K562 (cell line): ENCODE measurements around the gene GUCY1A1. TPM values are rescaled to one million over a fixed set of nuclear protein-coding genes. Genes with fewer than 3 reads are reported as not detected.

Experiments
- ATAC-seq: fragments of 200-7000 bp; cut with Tn5 transposase; 3 replicates; pipeline ENCODE4 v1.9.1; 2020; ENCODE audit warnings: moderate library complexity
- BruUV-seq: library from RNA; stranded (reverse); fragments of 400-500 nt; replicated peaks from 2 replicates; lab custom pipeline; 2021; lab: Mats Ljungman, UMichigan
- CTCF ChIA-PET: fragments of 300-600 bp; formaldehyde crosslinking; extraction: SDS; loops from one replicate; lab custom pipeline; 2021; ENCODE audit warnings: low intra/inter-chr PET ratio; lab: Yijun Ruan, JAX
- POLR2A ChIA-PET: fragments of 300-600, 350-650 bp; sonication (Branson Sonifier 250); formaldehyde crosslinking; extraction: SDS; loops from one replicate; lab custom pipeline; 2021; ENCODE audit warnings: antibody characterized with exemption, inconsistent platforms; lab: Yijun Ruan, JAX
- DNase-seq, 4 experiments: peaks; one replicate each; pipeline versions ENCODE4 v3.0.0 to v3.0.0-alpha.2; 2011 to 2018; ENCODE audit warnings: low spot score in 3 of 4, mixed read lengths in 3 of 4; ENCODE audit errors: extremely low read depth in 1 of 4
- FAIRE-seq: peaks from 2 replicates; lab custom pipeline; 2011; peaks lifted over from hg19 to GRCh38; lab: Jason Lieb, UNC
- H2AFZ ChIP-seq: 2 replicates; pipeline ENCODE4 v1.6.0; 2011; ENCODE audit warnings: low read depth, low read length, control low read depth, inconsistent platforms
- H3K27ac ChIP-seq: fragments of 200-600 bp; 3 replicates; pipeline ENCODE4 v1.8.0; 2011; ENCODE audit warnings: low read depth, mild to moderate bottlenecking, control low read depth, inconsistent platforms, low read length, moderate library complexity, mixed read lengths; ENCODE audit errors: extremely low read depth
- H3K27me3 ChIP-seq, 2 experiments: fragments of 300-600 bp in 1 of 2; 2 replicates in 1 of 2; 3 replicates in 1 of 2; pipeline versions ENCODE4 v1.6.0 to v1.8.0; 2011; ENCODE audit warnings: inconsistent platforms in 2 of 2, low read length in 2 of 2, mild to moderate bottlenecking in 1 of 2, mixed read lengths in 1 of 2, moderate library complexity in 1 of 2; ENCODE audit not compliant: control insufficient read depth in 2 of 2, insufficient read depth in 2 of 2
- H3K36me3 ChIP-seq: fragments of 300-600 bp; 3 replicates; pipeline ENCODE4 v1.8.0; 2011; ENCODE audit warnings: mild to moderate bottlenecking, low read length, inconsistent platforms; ENCODE audit not compliant: control insufficient read depth, insufficient read depth
- H3K4me1 ChIP-seq, 2 experiments: fragments of 200-600 bp in 1 of 2; replicated peaks in 1 of 2; 2 replicates in 1 of 2; 3 replicates in 1 of 2; pipeline versions ENCODE4 v1.5.1 to v1.8.0; 2011; ENCODE audit warnings: inconsistent platforms in 2 of 2, low read length in 2 of 2, mild to moderate bottlenecking in 1 of 2, mixed read lengths in 1 of 2, moderate library complexity in 1 of 2; ENCODE audit not compliant: control insufficient read depth in 2 of 2, insufficient read depth in 2 of 2
- H3K4me2 ChIP-seq: 2 replicates; pipeline ENCODE4 v1.6.1; 2011; ENCODE audit warnings: low read length, control low read depth, inconsistent platforms, mixed read lengths; ENCODE audit not compliant: insufficient read depth
- H3K4me3 ChIP-seq: fragments of 200-600 bp; sonication (generic), shearing (Covaris generic); 2 replicates; pipeline ENCODE4 v1.5.1; 2016; ENCODE audit warnings: control low read depth, inconsistent platforms
- H3K79me2 ChIP-seq: fragments of 200-600 bp; 3 replicates; pipeline ENCODE4 v1.8.0; 2011; ENCODE audit warnings: low read length, inconsistent platforms; ENCODE audit not compliant: control insufficient read depth, insufficient read depth
- H3K9ac ChIP-seq, 2 experiments: 2 replicates each; pipeline versions ENCODE4 v1.6.0 to v1.6.1; 2011; ENCODE audit warnings: low read depth in 2 of 2, low read length in 2 of 2, control low read depth in 1 of 2, inconsistent platforms in 1 of 2, mild to moderate bottlenecking in 1 of 2, mixed read lengths in 1 of 2; ENCODE audit not compliant: insufficient read depth in 1 of 2
- H3K9me1 ChIP-seq: one replicate; pipeline ENCODE4 v1.6.0; 2011; ENCODE audit warnings: inconsistent platforms, mild to moderate bottlenecking, low read length, moderate library complexity; ENCODE audit not compliant: control insufficient read depth, insufficient read depth
- H3K9me3 ChIP-seq: replicated peaks from 2 replicates; pipeline ENCODE4 v1.5.1; 2011; ENCODE audit warnings: low read depth, low read length, inconsistent platforms; ENCODE audit not compliant: control insufficient read depth, insufficient read depth
- H4K20me1 ChIP-seq: replicated peaks from 2 replicates; pipeline ENCODE4 v1.6.1; 2011; ENCODE audit warnings: low read length, inconsistent platforms, mixed read lengths; ENCODE audit not compliant: control insufficient read depth, insufficient read depth
- CCAR2 ChIP-seq: fragments of 200-400 bp; formaldehyde crosslinking; IDR thresholded peaks from 2 replicates; pipeline ENCODE4 v1.6.1; 2017; ENCODE audit warnings: mild to moderate bottlenecking, low read depth, low read length
- MXD1 ChIP-seq: fragments of 250-450 bp; sonication (Bioruptor Pico); IDR thresholded peaks from 2 replicates; pipeline ENCODE4 v1.8.0; 2021; ENCODE audit warnings: borderline replicate concordance, mild to moderate bottlenecking, moderate library complexity; ENCODE audit not compliant: poor library complexity, severe bottlenecking
- RFX7 ChIP-seq: fragments of 250-450 bp; sonication (Bioruptor Pico); IDR thresholded peaks from 2 replicates; pipeline ENCODE4 v1.5.1; 2021; ENCODE audit warnings: mild to moderate bottlenecking
- STAT5B ChIP-seq: fragments of 250-450 bp; sonication (Bioruptor Pico); IDR thresholded peaks from 2 replicates; pipeline ENCODE4 v1.8.0; 2021; ENCODE audit warnings: mild to moderate bottlenecking, inconsistent platforms
- TAL1 ChIP-seq: fragments of 450-650 bp; IDR thresholded peaks from 2 replicates; pipeline ENCODE4 v1.6.1; 2016; ENCODE audit warnings: mild to moderate bottlenecking
- ZBTB34 ChIP-seq: fragments of 250-450 bp; sonication (Bioruptor Pico); IDR thresholded peaks from 2 replicates; pipeline ENCODE4 v1.8.0; 2021; ENCODE audit warnings: mild to moderate bottlenecking, moderate library complexity
- ZC3H11A ChIP-seq: IDR thresholded peaks from 2 replicates; pipeline ENCODE4 v1.6.1; 2012; ENCODE audit warnings: low read depth, low read length, improper control_type of control experiment
- ZNF124 ChIP-seq: sonication (generic); formaldehyde crosslinking; IDR thresholded peaks from 2 replicates; pipeline ENCODE4 v1.8.1; 2022; ENCODE audit warnings: missing genetic modification reagents
- ZNF584 ChIP-seq: fragments of 200-800 bp; sonication (Bioruptor generic); IDR thresholded peaks from 2 replicates; pipeline ENCODE4 v1.6.1; 2016; ENCODE audit warnings: low read depth, mild to moderate bottlenecking, missing genetic modification characterization, missing compliant biosample characterization
- ZNF77 ChIP-seq: fragments of 250-450 bp; sonication (Bioruptor Pico); IDR thresholded peaks from 2 replicates; pipeline ENCODE4 v1.5.0; 2020
- WGBS: fragments of 100-300 bp; shearing (Covaris generic); methylation state at CpG from one replicate; pipeline ENCODE4 v1.1.6; 2016; ENCODE audit warnings: low coverage, mixed read lengths; ENCODE audit not compliant: insufficient coverage; ENCODE audit errors: missing lambda C conversion rate; 5-methylcytosine and 5-hydroxymethylcytosine counted together
- in situ Hi-C: fragments of 300-500 bp; cut with MboI; formaldehyde crosslinking; loops from 4 replicates; pipeline ENCODE4 v1.15.0; 2018; ENCODE audit warnings: inconsistent platforms, mixed read lengths
- intact Hi-C: fragments of 100-400 bp; cut with micrococcal nuclease; formaldehyde crosslinking; loops from 2 replicates; pipeline ENCODE4 v1.14.2; 2022
- polyA plus RNA-seq, 8 experiments: library from polyadenylated mRNA; depleted of rRNA in 4 of 8; stranded (reverse) in 5 of 8; unstranded in 3 of 8; fragments of >200 nt; fragmentation: Nextera tagmentation in 2 of 8; fragmentation: Illumina TruSeq in 1 of 8; extraction: Ambion mirVana in 2 of 8; extraction: Trizol in 1 of 8; gene quantifications; 2 replicates each; pipeline versions ENCODE4 v1.2.1 to v1.2.3, GENCODE V29; 2011 to 2014; ENCODE audit warnings: inconsistent platforms in 1 of 8, missing spikeins in 1 of 8
- total RNA-seq, 7 experiments: library from RNA; depleted of rRNA in 6 of 7; stranded (reverse); fragments of >200 nt in 6 of 7; fragmentation: Illumina TruSeq in 2 of 7; extraction: Trizol in 2 of 7; gene quantifications; 2 replicates each; pipeline versions ENCODE4 v1.2.1 to v1.2.3, GENCODE V29; 2011 to 2021; ENCODE audit warnings: low replicate concordance in 1 of 7

GUCY1A1 gene
- total and polyA plus RNA-seq, 9 of the 15 experiments (the other 6 are each of a cell fraction or from before 2014, with no cell fraction given): not detected

GRCh38 chr4:155708782-155709181 is 42.1 kb downstream of the GUCY1A1 start:
- 0% methylated on average over 1 of the region's 1 CpG for WGBS
- in situ Hi-C loops (no loop called here), intact Hi-C loops (no loop called here)
- H3K27ac ChIP-seq: no peak overlapping the region
- FAIRE-seq (no peak), DNase-seq (no peak), ATAC-seq (no peak)
- H3K9me1 ChIP-seq: no peaks in the 10 kb centered on the region
- H3K4me2 ChIP-seq: no peak overlapping the region
- H3K4me3 ChIP-seq: no peak overlapping the region
- H3K9ac ChIP-seq: no peak overlapping the region
- no peaks in the 10 kb centered on the region for H3K27me3 ChIP-seq
- H4K20me1 ChIP-seq: no peaks in the 10 kb centered on the region
- TF ChIP-seq ZBTB34 (CRISPR knock-in tag): no peak
- no peak for TF ChIP-seq MXD1 (CRISPR knock-in tag)
- TF ChIP-seq ZNF77 (CRISPR knock-in tag): no peak
- no peak for TF ChIP-seq ZNF584
- no peak for TF ChIP-seq ZNF124
- no peak for TF ChIP-seq ZC3H11A
- no peak for TF ChIP-seq CCAR2
- no peak for TF ChIP-seq STAT5B
- no peak for TF ChIP-seq TAL1
- TF ChIP-seq RFX7 (CRISPR knock-in tag): no peak
- POLR2A ChIA-PET: no interaction called here
- no peaks in the 10 kb centered on the region for H3K4me1 ChIP-seq
- H3K36me3 ChIP-seq: no peaks in the 10 kb centered on the region
- H3K79me2 ChIP-seq: no peaks in the 10 kb centered on the region
- no TSS peak for BruUV-seq
- H2AFZ ChIP-seq: no peak overlapping the region
- CTCF ChIA-PET: no interaction called here
- H3K9me3 ChIP-seq: no peaks in the 10 kb centered on the region
